DND-41 (cell line): ENCODE results near the gene TRMT61A.

Source experiments
- CTCF ChIP-seq: IDR thresholded peaks from 2 replicates; pipeline ENCODE4 v1.5.1; 2012; ENCODE audit warnings: borderline replicate concordance, low read length, moderate library complexity, mild to moderate bottlenecking; ENCODE audit not compliant: poor library complexity, severe bottlenecking; ENCODE audit errors: extremely low read depth
- EZH2 ChIP-seq: IDR thresholded peaks from 3 replicates; pipeline ENCODE4 v1.6.1; 2012; ENCODE audit warnings: borderline replicate concordance, low read depth, mild to moderate bottlenecking, moderate library complexity, low read length, inconsistent platforms; ENCODE audit not compliant: severe bottlenecking

DNA sequence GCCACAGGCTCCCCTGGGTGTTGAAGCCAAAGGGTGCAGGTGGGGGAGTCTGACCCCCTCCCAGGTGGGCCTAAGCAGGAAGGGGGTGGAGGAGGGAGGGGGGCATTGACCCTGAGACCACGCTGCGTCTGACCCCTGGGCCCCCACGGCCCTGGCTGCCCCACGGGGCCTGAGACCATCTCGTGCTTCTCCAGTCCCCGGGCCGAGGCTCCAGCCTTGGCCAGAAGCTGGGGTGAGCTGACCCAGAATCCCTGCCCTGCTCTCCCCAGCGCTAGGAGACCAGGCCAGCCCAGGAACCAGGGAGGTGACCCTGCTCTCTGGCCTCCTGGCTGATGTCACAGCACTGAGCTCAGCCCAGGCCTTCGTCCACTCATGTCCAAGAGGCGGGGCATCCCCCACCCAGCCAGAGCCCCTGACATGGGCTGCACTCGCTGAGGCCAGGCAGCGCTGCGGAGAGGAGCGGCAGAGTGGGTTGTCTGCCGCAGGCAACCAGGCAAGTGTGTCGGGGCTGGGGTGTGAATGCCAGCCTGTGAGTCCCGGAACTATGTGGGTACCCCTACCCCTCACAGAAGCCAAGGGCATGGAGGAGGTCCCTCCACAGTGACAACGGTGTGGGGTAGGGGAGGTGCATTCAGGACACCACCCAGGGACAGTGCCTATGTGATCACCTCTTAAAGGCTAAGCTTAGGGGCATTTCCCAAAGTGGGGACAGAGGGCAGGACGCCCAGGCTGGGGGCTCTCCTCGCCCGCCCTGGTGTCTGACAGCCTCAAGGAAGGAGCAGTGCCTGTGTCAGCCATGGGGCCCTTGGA lies 6.3 kb downstream of the TRMT61A start:
- TF ChIP-seq CTCF, result no peak
- TF ChIP-seq EZH2, result no peak
